HG02610 (cell line): ENCODE results near the gene H6PD.

Source experiments
- ATAC-seq: cut with Tn5 transposase; IDR thresholded peaks from one replicate; pipeline ENCODE4 v1.9.1; 2021; ENCODE audit warnings: mild to moderate bottlenecking, moderate library complexity; ENCODE audit not compliant: unreplicated experiment

The H6PD gene

DNA sequence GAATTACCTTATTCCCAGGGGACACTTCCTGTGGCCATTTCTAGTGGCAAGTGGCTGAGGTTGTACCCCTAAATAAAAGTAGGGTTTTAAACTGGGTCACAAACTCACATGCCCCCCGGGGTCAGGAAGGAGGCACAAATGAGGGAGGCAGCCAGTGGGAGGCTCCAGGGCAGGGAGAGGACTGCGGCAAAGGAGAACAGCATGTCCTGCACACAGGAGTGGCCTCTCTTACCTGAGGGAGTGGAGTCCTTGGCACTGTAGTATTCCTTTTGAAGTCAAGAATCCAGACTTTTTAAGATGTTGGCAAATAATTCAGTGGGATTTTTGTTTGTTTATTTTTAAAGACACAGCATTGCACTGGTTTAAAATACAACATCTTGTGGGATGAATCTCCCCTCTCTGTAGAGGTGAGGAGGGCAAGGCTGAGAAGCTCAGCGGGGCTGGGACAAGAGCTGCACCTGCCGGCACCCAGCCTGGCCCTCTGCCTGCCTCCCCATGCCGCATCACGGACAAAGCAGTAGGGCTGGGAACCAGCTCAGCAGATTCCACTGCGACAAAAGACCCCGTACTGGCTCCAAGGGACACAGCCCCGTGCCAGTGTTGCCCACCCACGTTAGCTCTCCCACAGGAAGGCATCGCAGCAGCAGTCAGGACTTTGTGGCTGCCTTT is 80.3 kb downstream of the H6PD start:
- no peak for ATAC-seq

DNA sequence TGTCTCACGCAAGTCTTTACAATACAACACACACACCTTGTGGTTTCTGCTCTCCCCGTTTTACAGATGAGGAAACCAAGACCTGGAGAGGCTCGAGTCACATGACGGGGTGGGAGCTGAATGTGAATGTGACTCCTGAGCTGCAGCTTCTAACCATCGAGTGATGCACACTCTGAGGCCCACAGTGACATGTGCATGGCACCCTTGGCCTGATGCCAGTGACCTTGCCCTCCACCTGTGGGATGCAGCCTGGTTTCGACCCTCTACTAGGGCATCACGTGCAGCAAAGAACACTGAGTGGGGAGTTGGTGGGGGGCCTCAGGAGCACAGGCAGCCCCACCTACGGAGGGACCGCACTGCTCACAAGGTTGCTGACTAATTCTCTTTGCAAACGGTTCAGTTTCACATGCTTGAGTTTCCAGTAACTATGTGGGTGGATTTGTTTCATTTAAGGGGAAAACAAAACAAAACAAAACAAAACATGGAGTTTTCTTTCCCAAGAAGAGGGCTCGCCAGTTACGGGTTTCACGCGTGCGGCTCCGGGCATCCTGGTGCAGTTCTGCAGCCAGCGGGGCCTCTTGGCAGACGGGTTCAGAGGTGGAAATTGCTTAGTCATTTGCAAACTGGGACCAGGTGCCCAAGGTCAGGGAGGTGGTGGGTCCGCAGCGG is 81.0 kb downstream of the H6PD start:
- no peak for ATAC-seq

DNA sequence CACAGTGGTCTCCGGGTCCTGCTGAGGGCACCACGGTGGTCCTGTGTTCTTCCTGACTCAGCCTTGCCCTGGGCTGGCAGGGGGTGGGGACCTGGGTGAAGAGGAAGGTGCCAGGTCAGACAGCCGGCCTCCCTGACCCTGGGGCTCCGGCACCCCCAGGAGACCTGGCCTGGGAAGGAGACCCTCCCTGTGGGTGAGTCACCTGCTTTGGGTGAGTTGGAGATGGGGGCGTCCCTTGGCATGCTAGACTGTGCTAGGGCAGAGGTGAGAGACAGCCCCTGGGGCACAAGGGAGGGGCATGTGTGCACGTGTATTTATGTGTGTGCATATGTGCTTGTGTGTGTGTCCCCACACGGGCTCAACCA is 81.5 kb downstream of the H6PD start:
- ATAC-seq, result no peak

DNA sequence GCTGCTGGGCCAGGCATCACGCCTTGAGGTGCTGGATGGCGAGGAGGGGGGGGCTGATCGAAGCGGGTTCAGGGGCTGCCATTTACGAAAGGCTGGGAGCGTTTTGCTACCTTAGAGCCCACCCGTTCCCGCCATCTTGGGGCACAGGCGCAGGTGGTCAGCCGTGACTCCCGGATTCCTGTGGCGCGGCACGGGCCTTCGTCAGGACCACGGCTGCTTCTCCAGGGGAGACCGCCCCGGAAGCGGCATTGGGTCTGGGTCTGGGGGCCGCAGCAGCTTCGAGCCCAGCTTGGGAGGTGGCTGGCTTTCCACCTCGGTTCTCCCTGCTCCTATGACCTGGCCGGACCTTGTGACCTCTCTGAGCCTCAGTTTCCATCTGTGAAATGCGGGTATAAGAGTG is 81.9 kb downstream of the H6PD start:
- ATAC-seq, result no peak

DNA sequence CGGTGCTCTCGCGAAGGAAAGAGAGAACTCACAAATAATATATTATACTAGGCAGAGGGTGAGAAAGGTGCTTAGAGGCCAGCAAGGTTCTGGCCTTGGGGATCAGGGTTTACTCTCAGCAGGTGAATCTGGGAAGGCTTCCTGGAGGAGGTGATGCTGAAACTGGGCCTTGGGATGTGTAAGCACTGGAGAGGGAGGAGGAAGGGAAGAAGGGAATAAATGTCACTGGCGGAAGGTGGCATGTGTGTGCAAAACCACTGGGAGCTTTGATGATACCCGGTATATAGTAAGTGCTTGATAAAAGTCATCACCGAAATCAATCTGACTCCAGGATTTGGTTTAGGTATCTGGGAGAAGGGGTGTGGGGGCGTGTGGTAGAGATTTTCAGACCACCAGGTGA is 82.5 kb downstream of the H6PD start:
- no peak for ATAC-seq

DNA sequence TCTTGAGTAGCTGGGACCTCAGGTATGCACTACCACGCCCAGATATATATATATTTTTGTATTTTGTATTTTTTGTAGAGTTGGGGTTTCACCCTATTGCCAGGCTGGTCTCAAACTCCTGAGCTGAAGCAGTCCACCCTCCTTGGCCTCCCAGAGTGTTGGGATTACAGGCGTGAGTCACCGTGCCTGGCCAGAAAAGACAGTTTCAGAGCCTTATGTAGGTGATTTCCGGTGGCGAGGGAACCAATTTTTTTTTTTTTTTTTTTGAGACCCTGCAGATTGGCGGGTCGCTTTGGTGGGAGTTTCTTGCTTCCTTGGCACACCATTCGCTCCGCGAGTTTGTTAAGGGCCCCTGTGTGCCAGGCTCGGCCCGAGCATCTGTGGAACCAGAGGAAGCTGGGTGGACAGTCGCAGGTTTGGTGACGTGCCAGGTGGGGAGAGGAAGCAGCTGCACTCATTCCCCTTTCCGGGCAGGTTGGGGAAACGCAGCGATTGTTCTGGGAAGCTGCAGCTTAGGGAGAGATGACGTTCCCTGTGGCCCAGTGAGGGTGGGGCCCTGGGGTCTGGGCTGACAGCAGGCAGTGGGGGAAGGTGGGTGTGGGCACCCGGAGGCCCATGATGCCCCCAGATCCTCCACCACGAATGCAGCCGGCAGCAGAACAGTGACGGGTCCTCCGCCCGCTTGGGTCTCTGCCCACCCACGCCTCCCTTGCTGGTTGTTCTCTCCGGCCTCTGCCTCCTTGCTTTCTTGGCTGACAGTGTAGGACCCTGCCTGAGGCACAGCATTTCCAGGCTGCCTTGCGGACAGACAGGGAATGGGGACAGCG is 83.2 kb downstream of the H6PD start:
- no peak for ATAC-seq

DNA sequence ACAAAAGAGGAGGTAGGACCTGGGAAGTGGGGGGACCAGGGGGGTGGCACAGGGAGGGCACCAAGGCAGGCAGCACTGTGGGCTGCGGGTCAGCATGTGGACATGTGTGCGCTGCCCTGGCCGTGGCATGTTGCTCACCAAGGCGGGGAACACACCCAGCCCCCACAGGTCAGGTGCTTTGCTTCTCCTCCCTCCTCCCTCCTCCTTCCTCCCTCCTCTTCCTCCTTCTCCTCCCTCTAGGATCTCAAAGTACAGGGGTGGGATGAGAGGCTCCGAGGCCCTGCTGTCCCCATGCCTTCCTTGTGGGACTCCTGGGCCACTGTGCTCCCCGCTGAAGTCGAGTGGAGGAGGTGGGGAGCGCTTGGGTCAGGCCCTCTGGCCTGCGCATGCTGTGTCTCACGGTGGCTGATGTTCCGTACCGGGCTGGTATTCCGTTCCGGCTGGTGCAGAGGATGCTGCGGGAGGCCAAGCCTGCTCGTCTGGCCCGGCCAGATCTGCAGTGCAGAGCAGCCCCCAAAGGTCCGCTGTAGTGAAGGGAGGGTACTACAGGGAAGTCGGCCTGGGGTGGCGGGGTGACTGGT is 84.7 kb downstream of the H6PD start:
- no peak for ATAC-seq

DNA sequence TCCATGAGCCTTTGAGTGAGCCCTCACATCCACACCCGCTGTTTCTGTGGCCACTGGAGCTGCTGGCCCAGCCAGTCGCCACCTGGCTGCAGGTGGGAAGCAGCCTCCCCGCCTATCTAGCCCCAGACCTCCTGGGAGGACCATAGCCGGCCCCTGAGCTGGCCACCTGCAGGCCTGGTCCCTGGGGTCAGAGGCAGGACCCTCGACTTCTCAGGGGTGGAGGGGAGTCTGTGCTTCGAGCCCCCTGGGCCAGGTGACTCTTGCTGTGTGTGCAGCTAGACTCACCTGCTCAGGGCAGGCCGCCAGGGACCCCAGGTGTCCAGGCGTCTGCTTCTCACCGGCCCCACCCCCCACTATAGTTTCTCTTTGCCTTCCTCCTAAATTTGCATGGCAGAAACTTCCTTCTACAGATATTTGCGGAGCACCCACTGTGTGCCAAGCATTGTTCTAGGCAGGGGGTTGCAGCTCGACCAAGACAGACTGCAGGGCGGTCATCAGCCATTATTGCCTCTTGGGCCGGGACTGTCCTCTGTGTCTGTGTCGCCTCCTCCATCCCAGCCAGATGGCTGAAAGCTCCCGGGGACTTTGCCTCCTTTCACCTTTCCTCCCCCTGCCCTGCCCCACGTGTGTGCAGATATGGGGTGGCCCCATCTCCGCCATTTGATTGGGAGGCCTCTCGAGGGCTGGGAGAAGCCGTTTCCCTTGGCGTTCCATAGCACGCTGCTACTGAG is 85.4 kb downstream of the H6PD start:
- no peak for ATAC-seq
